ENCODE results near the gene CAPN7.

GRCh38 chr3:15294929-15295328 lies 88.9 kb downstream of the CAPN7 start:
- TF ChIP-seq GATA2 (IDR thresholded peaks at IDR 0.05; ENCODE audit: low read depth, low read length) (no peak), GATA3 (IDR thresholded peaks at IDR 0.05; ENCODE audit: low read depth, low read length) (no peak)

All from SH-SY5Y (cell line).